Panc1 (cell line): Measurements from ENCODE around the gene SSBP2. TPM values are rescaled to one million over a fixed set of nuclear protein-coding genes. Genes with fewer than 3 reads are reported as not detected.

Experiments used
- ATAC-seq: fragments of 200-7000 bp; cut with Tn5 transposase; 2 replicates; pipeline ENCODE4 v1.9.1; 2020; ENCODE audit warnings: mild to moderate bottlenecking, moderate library complexity
- BruUV-seq: library from RNA; stranded (reverse); fragments of 400-500 nt; replicated peaks from 2 replicates; lab custom pipeline; 2021; lab: Mats Ljungman, UMichigan
- CTCF ChIA-PET: fragments of 300-600 bp; sonication (Branson Sonifier 250); formaldehyde crosslinking; loops from one replicate; lab custom pipeline; 2022; ENCODE audit warnings: antibody characterized with exemption; lab: Charles Lee
- POLR2A ChIA-PET: fragments of 300-600 bp; sonication (Branson Sonifier 250); formaldehyde crosslinking; loops from one replicate; lab custom pipeline; 2022; ENCODE audit warnings: antibody characterized with exemption; lab: Charles Lee
- DNase-seq: peaks from one replicate; pipeline ENCODE4 v3.0.0-alpha.2; 2010; ENCODE audit warnings: low read depth, low spot score
- H3K27ac ChIP-seq: 2 replicates; pipeline ENCODE4 v1.5.1; 2011; ENCODE audit warnings: mild to moderate bottlenecking, low read length, inconsistent platforms
- H3K27me3 ChIP-seq: fragments of 200-500 bp; sonication (Bioruptor generic); 2 replicates; pipeline ENCODE4 v1.6.0; 2014; ENCODE audit warnings: low read length, inconsistent platforms; ENCODE audit not compliant: control insufficient read depth, insufficient read depth
- H3K36me3 ChIP-seq: fragments of 200-500 bp; sonication (Bioruptor generic); 2 replicates; pipeline ENCODE4 v1.5.1; 2014; ENCODE audit warnings: inconsistent platforms, mild to moderate bottlenecking, low read length, moderate library complexity; ENCODE audit not compliant: control insufficient read depth, insufficient read depth
- H3K4me1 ChIP-seq: 2 replicates; pipeline ENCODE4 v1.5.1; 2011; ENCODE audit warnings: inconsistent platforms, mild to moderate bottlenecking, low read length, moderate library complexity; ENCODE audit not compliant: control insufficient read depth, insufficient read depth
- H3K4me3 ChIP-seq, 2 experiments: 2 replicates each; pipeline ENCODE4 v1.5.1; 2011 to 2012; ENCODE audit warnings: low read depth in 2 of 2, low read length in 2 of 2, mild to moderate bottlenecking in 2 of 2, inconsistent platforms in 1 of 2, moderate library complexity in 1 of 2
- H3K9me3 ChIP-seq: fragments of 200-500 bp; sonication (Bioruptor generic); 2 replicates; pipeline ENCODE4 v1.5.1; 2014; ENCODE audit warnings: low read depth, mild to moderate bottlenecking, inconsistent platforms, low read length, moderate library complexity; ENCODE audit not compliant: control insufficient read depth, insufficient read depth
- POLR2AphosphoS5 ChIP-seq: IDR thresholded peaks from 2 replicates; pipeline ENCODE4 v1.6.1; 2012; ENCODE audit warnings: mild to moderate bottlenecking, low read depth, low read length, moderate library complexity
- SIN3A ChIP-seq: IDR thresholded peaks from 2 replicates; pipeline ENCODE4 v1.6.1; 2012; ENCODE audit warnings: low read depth, mild to moderate bottlenecking, low read length, moderate library complexity, borderline replicate concordance; ENCODE audit not compliant: insufficient read depth
- TCF7L2 ChIP-seq: IDR thresholded peaks from 2 replicates; pipeline ENCODE4 v1.6.1; 2011; ENCODE audit warnings: mild to moderate bottlenecking, low read depth, low read length, inconsistent platforms
- in situ Hi-C: cut with HindIII; loops from 2 replicates; pipeline ENCODE4 v1.10.0; 2016; ENCODE audit warnings: low sequenced_read_pairs, low pct_unique_long_range_greater_than_20kb
- intact Hi-C: fragments of 100-400 bp; cut with micrococcal nuclease; formaldehyde crosslinking; loops from one replicate; pipeline ENCODE4 v1.10.0; 2022; ENCODE audit not compliant: unreplicated experiment
- total RNA-seq: library from RNA; stranded (reverse); gene quantifications from one replicate; pipeline ENCODE4 v1.2.1, GENCODE V29; 2021; ENCODE audit not compliant: unreplicated experiment
- TF ChIP-seq, protein P1 (sequence below), 2 experiments: IDR thresholded peaks; 2 replicates each; pipeline ENCODE4 v1.6.1; 2011 to 2012; ENCODE audit warnings: low read depth in 2 of 2, control low read depth in 1 of 2, low read length in 1 of 2, mild to moderate bottlenecking in 1 of 2, moderate library complexity in 1 of 2; ENCODE audit not compliant: insufficient read depth in 1 of 2
- TF ChIP-seq, protein P2 (sequence below): fragments of 450-650 bp; IDR thresholded peaks from 2 replicates; pipeline ENCODE4 v1.5.1; 2017; ENCODE audit warnings: mild to moderate bottlenecking

The SSBP2 gene
- total RNA-seq, 1 experiment from 2014 or later = 16.3 TPM

DNA sequence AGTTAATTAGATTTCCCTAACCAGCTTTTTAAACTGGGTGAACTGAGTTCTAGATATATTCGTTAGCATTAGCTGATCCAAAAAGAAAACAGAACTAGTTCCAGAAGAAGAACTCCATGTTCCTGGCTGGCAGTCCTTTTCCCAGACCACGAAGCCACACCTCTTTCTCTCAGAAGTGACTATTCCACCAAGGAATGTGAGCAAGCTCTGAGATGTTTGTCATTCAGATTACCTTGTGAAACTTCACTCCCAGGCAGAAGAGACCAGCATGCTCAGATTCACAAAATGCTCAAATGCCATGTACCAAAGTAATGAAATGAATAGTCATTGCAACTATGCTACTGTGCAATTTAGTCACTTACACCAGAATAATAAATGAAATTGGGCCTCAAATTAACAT, 4.4 kb upstream of the SSBP2 start:
- TF ChIP-seq TCF7L2 (no peak), SIN3A (no peak)
- CTCF ChIA-PET = no interaction called here
- BruUV-seq = no TSS peak

DNA sequence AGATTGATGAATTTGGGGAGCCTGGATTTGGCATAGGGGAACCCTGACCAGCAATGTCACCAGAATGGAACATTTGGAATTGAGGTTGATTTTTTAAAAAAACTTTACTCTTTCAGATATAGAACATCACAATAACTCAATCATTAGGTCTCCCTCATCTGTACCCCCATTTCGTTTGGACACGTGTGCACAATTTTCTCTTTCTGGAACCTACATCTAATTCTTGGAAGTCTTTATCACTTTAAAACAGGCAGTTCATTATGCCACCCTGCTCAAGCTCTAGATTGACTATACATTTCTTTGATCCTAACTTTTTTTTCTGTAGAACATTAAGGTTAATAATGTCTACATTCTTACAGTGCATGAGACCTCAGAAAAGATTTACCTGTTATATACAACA, 3.7 kb upstream of the SSBP2 start:
- no peak for TF ChIP-seq POLR2AphosphoS5
- no peak for TF ChIP-seq SIN3A
- no peak for TF ChIP-seq TCF7L2
- TF ChIP-seq, protein P1, sequence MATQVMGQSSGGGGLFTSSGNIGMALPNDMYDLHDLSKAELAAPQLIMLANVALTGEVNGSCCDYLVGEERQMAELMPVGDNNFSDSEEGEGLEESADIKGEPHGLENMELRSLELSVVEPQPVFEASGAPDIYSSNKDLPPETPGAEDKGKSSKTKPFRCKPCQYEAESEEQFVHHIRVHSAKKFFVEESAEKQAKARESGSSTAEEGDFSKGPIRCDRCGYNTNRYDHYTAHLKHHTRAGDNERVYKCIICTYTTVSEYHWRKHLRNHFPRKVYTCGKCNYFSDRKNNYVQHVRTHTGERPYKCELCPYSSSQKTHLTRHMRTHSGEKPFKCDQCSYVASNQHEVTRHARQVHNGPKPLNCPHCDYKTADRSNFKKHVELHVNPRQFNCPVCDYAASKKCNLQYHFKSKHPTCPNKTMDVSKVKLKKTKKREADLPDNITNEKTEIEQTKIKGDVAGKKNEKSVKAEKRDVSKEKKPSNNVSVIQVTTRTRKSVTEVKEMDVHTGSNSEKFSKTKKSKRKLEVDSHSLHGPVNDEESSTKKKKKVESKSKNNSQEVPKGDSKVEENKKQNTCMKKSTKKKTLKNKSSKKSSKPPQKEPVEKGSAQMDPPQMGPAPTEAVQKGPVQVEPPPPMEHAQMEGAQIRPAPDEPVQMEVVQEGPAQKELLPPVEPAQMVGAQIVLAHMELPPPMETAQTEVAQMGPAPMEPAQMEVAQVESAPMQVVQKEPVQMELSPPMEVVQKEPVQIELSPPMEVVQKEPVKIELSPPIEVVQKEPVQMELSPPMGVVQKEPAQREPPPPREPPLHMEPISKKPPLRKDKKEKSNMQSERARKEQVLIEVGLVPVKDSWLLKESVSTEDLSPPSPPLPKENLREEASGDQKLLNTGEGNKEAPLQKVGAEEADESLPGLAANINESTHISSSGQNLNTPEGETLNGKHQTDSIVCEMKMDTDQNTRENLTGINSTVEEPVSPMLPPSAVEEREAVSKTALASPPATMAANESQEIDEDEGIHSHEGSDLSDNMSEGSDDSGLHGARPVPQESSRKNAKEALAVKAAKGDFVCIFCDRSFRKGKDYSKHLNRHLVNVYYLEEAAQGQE (IDR thresholded peaks at IDR 0.05; ENCODE audit: insufficient read depth in 1 of 2, low read depth in 2 of 2, low read length in 1 of 2) = no peak
- TF ChIP-seq, protein P2, sequence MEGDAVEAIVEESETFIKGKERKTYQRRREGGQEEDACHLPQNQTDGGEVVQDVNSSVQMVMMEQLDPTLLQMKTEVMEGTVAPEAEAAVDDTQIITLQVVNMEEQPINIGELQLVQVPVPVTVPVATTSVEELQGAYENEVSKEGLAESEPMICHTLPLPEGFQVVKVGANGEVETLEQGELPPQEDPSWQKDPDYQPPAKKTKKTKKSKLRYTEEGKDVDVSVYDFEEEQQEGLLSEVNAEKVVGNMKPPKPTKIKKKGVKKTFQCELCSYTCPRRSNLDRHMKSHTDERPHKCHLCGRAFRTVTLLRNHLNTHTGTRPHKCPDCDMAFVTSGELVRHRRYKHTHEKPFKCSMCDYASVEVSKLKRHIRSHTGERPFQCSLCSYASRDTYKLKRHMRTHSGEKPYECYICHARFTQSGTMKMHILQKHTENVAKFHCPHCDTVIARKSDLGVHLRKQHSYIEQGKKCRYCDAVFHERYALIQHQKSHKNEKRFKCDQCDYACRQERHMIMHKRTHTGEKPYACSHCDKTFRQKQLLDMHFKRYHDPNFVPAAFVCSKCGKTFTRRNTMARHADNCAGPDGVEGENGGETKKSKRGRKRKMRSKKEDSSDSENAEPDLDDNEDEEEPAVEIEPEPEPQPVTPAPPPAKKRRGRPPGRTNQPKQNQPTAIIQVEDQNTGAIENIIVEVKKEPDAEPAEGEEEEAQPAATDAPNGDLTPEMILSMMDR = no peak
- no peak overlapping the region for H3K4me3 ChIP-seq
- CTCF ChIA-PET = no interaction called here
- peaks cover 15% of the 10 kb centered on the region for H3K4me1 ChIP-seq
- H3K27ac ChIP-seq = no peak overlapping the region
- H3K27me3 ChIP-seq = no peaks in the 10 kb centered on the region
- in situ Hi-C loops (no loop called here), intact Hi-C loops (loop anchor here (10.0 kb wide), 2 partner anchors 210 to 470 kb away; no protein-coding TSS in a partner anchor)
- ATAC-seq (no peak), DNase-seq (no peak)
- no peaks in the 10 kb centered on the region for H3K36me3 ChIP-seq
- BruUV-seq = no TSS peak
- no peaks in the 10 kb centered on the region for H3K9me3 ChIP-seq
- POLR2A ChIA-PET = interaction anchor here (0.6 kb wide), 2 partner anchors 90 to 415 kb away, joined by 6 to 7 read pairs; no protein-coding TSS in a partner anchor

More for the DNA sequence above, 4.4 kb upstream of the SSBP2 start:
- DNase-seq (peak; percentile 48), ATAC-seq (no peak)
- POLR2A ChIA-PET = interaction anchor here (0.6 kb wide), 1 partner anchor 415 kb away, joined by 7 read pairs; no protein-coding TSS in a partner anchor
- intact Hi-C loops (loop anchor here (10.0 kb wide), 2 partner anchors 209 to 469 kb away; no protein-coding TSS in a partner anchor), in situ Hi-C loops (no loop called here)
- no peaks in the 10 kb centered on the region for H3K36me3 ChIP-seq
- H3K27ac ChIP-seq = no peak overlapping the region
- H3K9me3 ChIP-seq = no peaks in the 10 kb centered on the region
- H3K4me1 ChIP-seq = peaks cover 15% of the 10 kb centered on the region
- H3K4me3 ChIP-seq = no peak overlapping the region
- no peaks in the 10 kb centered on the region for H3K27me3 ChIP-seq

DNA sequence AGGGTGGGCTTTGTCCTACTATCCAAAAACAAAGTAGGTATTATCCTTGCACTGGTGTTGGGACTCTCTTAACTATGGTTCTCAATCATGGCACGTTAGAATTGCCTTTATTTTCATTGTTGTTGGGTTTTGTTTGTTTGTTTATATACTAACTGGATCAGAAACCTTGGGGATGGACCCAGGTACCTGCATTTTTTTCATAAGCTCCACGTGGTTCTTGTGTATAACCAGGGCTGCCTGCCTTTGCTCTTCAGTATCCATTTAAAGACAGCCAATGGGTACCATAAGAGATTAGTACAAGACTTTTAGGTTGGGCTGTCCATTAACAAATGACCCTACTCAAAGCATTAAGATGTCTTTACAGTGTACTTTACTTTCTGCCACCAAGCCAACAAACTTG, 2.5 kb upstream of the SSBP2 start:
- POLR2A ChIA-PET = interaction anchor here (0.6 to 0.7 kb wide), 2 partner anchors 13 to 71 kb away, joined by 3 read pairs; no protein-coding TSS in a partner anchor
- TF ChIP-seq, protein P1 (IDR thresholded peaks at IDR 0.05; ENCODE audit: insufficient read depth in 1 of 2, low read depth in 2 of 2, low read length in 1 of 2) = no peak
- TF ChIP-seq, protein P2 = no peak
- TF ChIP-seq POLR2AphosphoS5 (no peak), SIN3A (no peak), TCF7L2 (no peak)
- BruUV-seq = no TSS peak
- in situ Hi-C loops (no loop called here), intact Hi-C loops (loop anchor here (10.0 kb wide), 2 partner anchors 211 to 471 kb away; no protein-coding TSS in a partner anchor)
- DNase-seq = no peak
- H3K27me3 ChIP-seq = no peaks in the 10 kb centered on the region
- CTCF ChIA-PET = no interaction called here
- no peak overlapping the region for H3K4me3 ChIP-seq
- H3K4me1 ChIP-seq = peaks cover 23% of the 10 kb centered on the region
- ATAC-seq = no peak
- H3K27ac ChIP-seq = peak overlapping the region; percentile 51; the same call in 1 of the 2 replicates
- no peaks in the 10 kb centered on the region for H3K9me3 ChIP-seq
- no peaks in the 10 kb centered on the region for H3K36me3 ChIP-seq
